ENCODE data around the gene FEM1C. TPM values are rescaled to one million over a fixed set of nuclear protein-coding genes. Genes with fewer than 3 reads are reported as not detected.

Gene FEM1C
- total and polyA plus RNA-seq, 2 donors = 8.1 to 8.5 TPM

DNA sequence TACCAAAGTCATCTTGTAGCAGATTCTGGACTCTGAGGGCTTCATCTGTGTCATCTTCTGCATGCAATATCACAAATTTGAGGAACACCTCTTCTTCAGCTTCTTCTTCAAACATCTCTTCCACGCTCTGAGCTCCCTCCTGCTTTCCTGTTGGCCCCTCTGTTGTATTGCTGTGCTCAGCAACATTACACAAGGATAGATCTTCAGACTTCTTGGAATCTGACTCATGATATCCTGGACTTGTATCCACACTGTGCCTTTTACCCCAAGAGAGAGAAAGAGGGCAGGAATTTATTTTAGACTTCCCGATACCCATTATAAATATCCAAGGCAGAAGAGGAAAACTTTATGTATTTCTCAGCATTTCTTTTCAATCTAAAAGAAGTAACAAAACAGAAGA, 36.4 kb upstream of the FEM1C start:
- DNase-seq (ENCODE audit: low read depth in 6 of 9, low spot score in 9 of 9) = no peak
- Histone ChIP-seq H3K27me3 (ENCODE audit: control insufficient read depth in 2 of 2, insufficient read depth in 1 of 2, low read length in 1 of 2) (no peaks in the 10 kb centered on the region), H3K36me3 (ENCODE audit: control insufficient read depth in 2 of 2, insufficient read depth in 2 of 2, low read length in 1 of 2) (no peaks in the 10 kb centered on the region), H3K27ac (ENCODE audit: low read depth in 1 of 2, low read length in 1 of 2) (no peak overlapping the region), H3K9me3 (ENCODE audit: control insufficient read depth in 2 of 2, insufficient read depth in 1 of 2, low read length in 1 of 2) (no peaks in the 10 kb centered on the region), H3K4me1 (ENCODE audit: control insufficient read depth in 2 of 2, insufficient read depth in 2 of 2, low read length in 2 of 2) (no peaks in the 10 kb centered on the region), H3K4me3 (ENCODE audit: low read length in 2 of 2) (no peak overlapping the region)
- 98% methylated on average over 2 of the region's 2 CpGs for WGBS

DNA sequence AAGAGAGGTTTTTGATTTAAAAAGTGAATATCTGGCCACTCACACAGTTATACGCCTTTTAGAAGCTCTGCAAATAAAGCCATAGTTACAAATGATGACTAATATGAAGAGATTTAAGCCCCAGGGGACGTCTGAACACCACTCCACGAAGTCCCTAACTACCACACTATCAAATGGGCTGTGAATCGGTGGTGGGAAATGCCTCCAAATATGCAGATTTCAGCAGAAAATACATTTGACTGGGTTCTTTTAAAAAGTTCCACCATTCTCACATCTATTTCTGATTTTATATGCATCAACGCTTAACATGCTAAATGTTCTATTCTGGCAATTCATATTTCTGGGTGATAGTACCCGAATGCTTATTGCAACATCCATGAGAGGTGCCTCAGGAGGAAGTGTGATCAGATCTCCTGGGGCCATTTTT, 35.2 kb upstream of the FEM1C start:
- H3K27me3 ChIP-seq (ENCODE audit: control insufficient read depth in 2 of 2, insufficient read depth in 1 of 2, low read length in 1 of 2) = no peaks in the 10 kb centered on the region
- H3K4me1 ChIP-seq (ENCODE audit: control insufficient read depth in 2 of 2, insufficient read depth in 2 of 2, low read length in 2 of 2) = no peaks in the 10 kb centered on the region
- H3K36me3 ChIP-seq (ENCODE audit: control insufficient read depth in 2 of 2, insufficient read depth in 2 of 2, low read length in 1 of 2) = no peaks in the 10 kb centered on the region
- 97% methylated on average over 6 of the region's 6 CpGs for WGBS
- H3K4me3 ChIP-seq (ENCODE audit: low read length in 2 of 2) = no peak overlapping the region
- H3K27ac ChIP-seq (ENCODE audit: low read depth in 1 of 2, low read length in 1 of 2) = no peak overlapping the region
- H3K9me3 ChIP-seq (ENCODE audit: control insufficient read depth in 2 of 2, insufficient read depth in 1 of 2, low read length in 1 of 2) = no peaks in the 10 kb centered on the region
- DNase-seq (ENCODE audit: low read depth in 6 of 9, low spot score in 9 of 9) = no peak

DNA sequence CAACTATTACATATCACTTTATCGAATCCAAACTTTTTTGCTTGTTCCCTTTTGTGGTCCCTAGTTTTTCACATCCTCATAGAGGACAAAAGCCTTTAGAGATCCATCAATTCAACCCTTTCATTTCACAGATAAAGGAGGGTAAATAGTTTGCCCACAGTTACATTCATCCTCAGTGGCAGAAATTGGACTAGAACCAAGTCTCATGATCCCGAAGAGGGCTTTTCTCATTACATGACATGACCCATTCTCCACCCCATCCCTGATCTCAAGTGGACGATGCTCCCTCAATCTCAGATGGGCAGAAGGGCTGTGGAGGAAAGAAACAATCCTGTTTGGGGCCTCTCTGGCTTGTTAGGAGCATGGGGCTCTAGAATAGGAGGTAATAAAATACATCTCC, 34.6 kb upstream of the FEM1C start:
- DNase-seq (ENCODE audit: low read depth in 6 of 9, low spot score in 9 of 9) = no peak
- H3K9me3 ChIP-seq (ENCODE audit: control insufficient read depth in 2 of 2, insufficient read depth in 1 of 2, low read length in 1 of 2) = no peaks in the 10 kb centered on the region

DNA sequence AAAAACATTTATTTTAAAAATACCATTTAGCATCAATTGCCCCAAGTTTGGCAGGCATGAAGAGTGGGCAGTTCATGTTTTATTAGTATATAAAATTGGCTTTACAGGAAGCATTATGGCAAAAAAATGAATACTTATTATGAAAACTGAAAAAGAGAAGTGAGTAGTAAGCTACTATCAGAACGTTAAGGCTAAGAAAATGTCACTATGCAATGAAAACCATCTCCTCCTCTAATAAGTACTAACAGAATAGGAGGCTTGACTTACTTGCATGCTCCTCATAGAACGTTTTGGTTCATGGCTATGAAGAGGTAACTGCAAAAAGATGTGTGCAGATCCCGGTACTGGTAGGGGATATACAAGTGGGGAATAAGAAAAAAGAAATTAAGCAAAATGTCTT, 34.1 kb upstream of the FEM1C start:
- no peak overlapping the region for H3K4me3 ChIP-seq (ENCODE audit: low read length in 2 of 2)
- no peak for DNase-seq (ENCODE audit: low read depth in 6 of 9, low spot score in 9 of 9)
- H3K27ac ChIP-seq (ENCODE audit: low read depth in 1 of 2, low read length in 1 of 2) = no peak overlapping the region
- no peaks in the 10 kb centered on the region for H3K27me3 ChIP-seq (ENCODE audit: control insufficient read depth in 2 of 2, insufficient read depth in 1 of 2, low read length in 1 of 2)
- no peaks in the 10 kb centered on the region for H3K4me1 ChIP-seq (ENCODE audit: control insufficient read depth in 2 of 2, insufficient read depth in 2 of 2, low read length in 2 of 2)
- H3K9me3 ChIP-seq (ENCODE audit: control insufficient read depth in 2 of 2, insufficient read depth in 1 of 2, low read length in 1 of 2) = no peaks in the 10 kb centered on the region
- no peaks in the 10 kb centered on the region for H3K36me3 ChIP-seq (ENCODE audit: control insufficient read depth in 2 of 2, insufficient read depth in 2 of 2, low read length in 1 of 2)
- 90% methylated on average over 3 of the region's 3 CpGs for WGBS

More for the DNA sequence above, 34.6 kb upstream of the FEM1C start:
- WGBS = 95% methylated on average over 3 of the region's 3 CpGs
- Histone ChIP-seq H3K4me1 (ENCODE audit: control insufficient read depth in 2 of 2, insufficient read depth in 2 of 2, low read length in 2 of 2) (no peaks in the 10 kb centered on the region), H3K27ac (ENCODE audit: low read depth in 1 of 2, low read length in 1 of 2) (no peak overlapping the region), H3K36me3 (ENCODE audit: control insufficient read depth in 2 of 2, insufficient read depth in 2 of 2, low read length in 1 of 2) (no peaks in the 10 kb centered on the region), H3K4me3 (ENCODE audit: low read length in 2 of 2) (no peak overlapping the region), H3K27me3 (ENCODE audit: control insufficient read depth in 2 of 2, insufficient read depth in 1 of 2, low read length in 1 of 2) (no peaks in the 10 kb centered on the region)

DNA sequence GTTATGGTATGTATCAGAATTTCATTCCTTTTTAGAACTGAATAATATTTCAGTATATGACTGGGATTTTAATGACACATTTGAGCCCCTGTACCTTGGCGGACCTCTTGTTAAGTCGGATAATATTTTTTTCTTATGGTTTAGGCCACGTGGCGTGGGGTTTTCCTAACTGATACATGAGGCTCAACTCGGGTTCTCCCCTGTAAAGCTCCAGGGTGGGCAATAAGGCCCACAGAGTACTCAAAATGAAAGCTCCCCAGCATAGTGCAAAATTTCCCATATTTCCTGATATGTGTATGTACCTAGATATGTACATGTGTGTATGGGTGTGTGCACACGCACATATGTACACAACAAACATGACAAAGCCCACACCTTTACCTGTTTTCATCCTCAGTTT, 33.2 kb upstream of the FEM1C start:
- no peak overlapping the region for H3K4me3 ChIP-seq (ENCODE audit: low read length in 2 of 2)
- no peak overlapping the region for H3K27ac ChIP-seq (ENCODE audit: low read depth in 1 of 2, low read length in 1 of 2)
- no peaks in the 10 kb centered on the region for H3K9me3 ChIP-seq (ENCODE audit: control insufficient read depth in 2 of 2, insufficient read depth in 1 of 2, low read length in 1 of 2)
- no peaks in the 10 kb centered on the region for H3K36me3 ChIP-seq (ENCODE audit: control insufficient read depth in 2 of 2, insufficient read depth in 2 of 2, low read length in 1 of 2)
- DNase-seq (ENCODE audit: low read depth in 6 of 9, low spot score in 9 of 9) = no peak
- WGBS = 96% methylated on average over 6 of the region's 6 CpGs
- H3K4me1 ChIP-seq (ENCODE audit: control insufficient read depth in 2 of 2, insufficient read depth in 2 of 2, low read length in 2 of 2) = no peaks in the 10 kb centered on the region
- no peaks in the 10 kb centered on the region for H3K27me3 ChIP-seq (ENCODE audit: control insufficient read depth in 2 of 2, insufficient read depth in 1 of 2, low read length in 1 of 2)

DNA sequence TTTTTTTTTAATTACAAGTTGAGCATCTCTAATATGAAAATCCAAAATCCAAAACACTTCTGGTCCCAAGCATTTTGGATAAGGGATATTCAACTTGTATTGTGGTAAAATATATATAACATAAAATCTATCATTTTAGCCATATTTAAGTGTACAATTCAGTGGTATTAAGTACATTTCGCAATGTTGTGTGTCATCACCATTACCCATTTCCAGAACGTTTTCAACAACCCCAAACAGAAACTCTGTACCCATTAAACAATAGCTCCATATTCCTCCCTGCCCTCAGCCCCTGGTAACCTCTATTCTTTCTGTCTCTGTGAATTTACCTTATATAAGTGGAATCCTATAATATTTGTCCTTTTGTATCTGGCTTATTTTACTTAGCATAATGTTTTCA, 32.8 kb upstream of the FEM1C start:
- H3K27ac ChIP-seq (ENCODE audit: low read depth in 1 of 2, low read length in 1 of 2) = no peak overlapping the region
- H3K4me1 ChIP-seq (ENCODE audit: control insufficient read depth in 2 of 2, insufficient read depth in 2 of 2, low read length in 2 of 2) = no peaks in the 10 kb centered on the region
- H3K4me3 ChIP-seq (ENCODE audit: low read length in 2 of 2) = no peak overlapping the region
- DNase-seq (ENCODE audit: low read depth in 6 of 9, low spot score in 9 of 9) = no peak
- WGBS = 97% methylated on average over 2 of the region's 2 CpGs
- H3K9me3 ChIP-seq (ENCODE audit: control insufficient read depth in 2 of 2, insufficient read depth in 1 of 2, low read length in 1 of 2) = no peaks in the 10 kb centered on the region
- H3K36me3 ChIP-seq (ENCODE audit: control insufficient read depth in 2 of 2, insufficient read depth in 2 of 2, low read length in 1 of 2) = no peaks in the 10 kb centered on the region
- no peaks in the 10 kb centered on the region for H3K27me3 ChIP-seq (ENCODE audit: control insufficient read depth in 2 of 2, insufficient read depth in 1 of 2, low read length in 1 of 2)

DNA sequence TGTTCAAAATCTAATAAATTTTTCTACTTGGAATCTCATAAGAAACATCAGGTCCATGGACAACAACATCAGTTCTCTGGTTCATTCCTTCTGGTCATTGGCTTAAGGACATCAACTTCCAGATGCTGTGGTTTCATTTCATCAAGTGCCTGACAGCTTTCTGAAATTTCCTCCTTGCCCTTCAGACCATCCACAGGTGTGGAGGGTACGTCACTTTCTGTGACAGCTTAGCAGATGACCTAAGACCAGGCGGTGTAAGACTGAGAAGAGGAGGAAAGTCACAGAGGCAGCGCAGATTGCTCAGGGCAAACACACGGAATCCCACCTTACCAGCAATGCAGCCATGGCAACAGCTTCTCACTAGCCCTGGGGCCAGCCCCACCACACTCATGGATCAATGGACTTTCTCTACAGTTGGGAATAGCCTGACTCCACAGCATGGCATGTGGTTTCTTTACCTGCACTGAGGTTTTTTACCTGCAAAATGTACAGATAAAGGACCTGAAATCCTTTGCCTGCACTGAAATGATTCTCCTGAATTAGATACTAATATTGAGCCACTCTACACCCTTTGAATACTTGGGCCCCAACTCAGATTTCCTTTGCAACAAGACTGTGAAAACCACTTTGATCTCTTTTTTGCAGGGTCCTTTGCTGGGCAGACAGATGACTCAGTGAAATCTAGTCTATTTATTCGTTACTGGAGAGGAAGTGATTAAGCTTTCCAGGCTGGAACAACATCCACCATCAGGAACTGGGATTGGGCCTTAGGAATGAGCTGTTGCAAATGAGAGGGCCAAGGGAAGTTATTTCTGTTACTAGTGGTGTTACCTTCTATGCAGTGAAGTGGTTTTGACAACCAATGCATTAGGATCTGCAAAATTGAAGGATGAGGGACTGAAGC, 30.8 kb upstream of the FEM1C start:
- DNase-seq (ENCODE audit: low read depth in 6 of 9, low spot score in 9 of 9) = no peak
- 80% methylated on average over 5 of the region's 5 CpGs for WGBS
- Histone ChIP-seq H3K27me3 (ENCODE audit: control insufficient read depth in 2 of 2, insufficient read depth in 1 of 2, low read length in 1 of 2) (no peaks in the 10 kb centered on the region), H3K9me3 (ENCODE audit: control insufficient read depth in 2 of 2, insufficient read depth in 1 of 2, low read length in 1 of 2) (no peaks in the 10 kb centered on the region), H3K4me3 (ENCODE audit: low read length in 2 of 2) (no peak overlapping the region), H3K4me1 (ENCODE audit: control insufficient read depth in 2 of 2, insufficient read depth in 2 of 2, low read length in 2 of 2) (no peaks in the 10 kb centered on the region), H3K27ac (ENCODE audit: low read depth in 1 of 2, low read length in 1 of 2) (no peak overlapping the region), H3K36me3 (ENCODE audit: control insufficient read depth in 2 of 2, insufficient read depth in 2 of 2, low read length in 1 of 2) (no peaks in the 10 kb centered on the region)

DNA sequence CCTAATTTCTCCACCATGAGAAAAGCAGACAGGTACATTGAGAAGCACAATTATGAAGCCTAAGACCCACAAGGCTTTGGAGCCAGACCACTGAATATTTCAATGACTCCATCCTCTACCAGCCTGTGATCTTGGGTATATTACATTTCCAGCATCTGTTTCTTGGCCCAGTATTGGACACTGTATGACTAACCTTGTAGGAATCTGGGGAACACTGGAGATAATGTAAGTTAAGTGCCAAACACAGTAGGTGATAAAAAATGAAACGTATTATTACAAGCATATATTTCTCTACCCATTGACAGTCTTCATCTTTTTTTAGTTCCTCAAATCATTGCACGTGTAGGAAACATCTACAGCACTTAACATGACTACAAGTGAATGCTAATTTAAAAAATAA, 28.6 kb upstream of the FEM1C start:
- 95% methylated on average over 2 of the region's 2 CpGs for WGBS
- DNase-seq (ENCODE audit: low read depth in 6 of 9, low spot score in 9 of 9) = no peak

DNA sequence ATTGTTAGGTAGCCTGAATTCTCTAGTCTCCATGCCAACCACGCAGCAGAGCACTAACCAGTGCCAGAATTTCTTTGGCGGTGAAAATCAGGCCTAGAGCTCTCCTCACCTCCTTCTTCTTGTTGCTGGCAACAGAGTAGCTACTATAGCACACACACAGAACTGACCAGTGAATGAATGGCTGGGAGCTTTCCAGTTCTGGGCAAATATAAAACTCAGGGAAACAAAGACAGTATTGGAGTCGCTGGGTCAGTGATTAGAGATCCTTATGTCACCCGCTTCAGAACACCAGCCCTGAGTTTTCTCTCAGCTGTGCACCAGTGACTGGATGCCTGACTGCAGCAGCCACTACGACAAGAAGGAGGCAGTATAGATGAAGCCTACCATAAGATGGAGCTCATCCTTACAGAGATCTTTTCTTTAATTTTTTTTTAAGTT, 26.9 kb upstream of the FEM1C start:
- H3K4me1 ChIP-seq (ENCODE audit: control insufficient read depth in 2 of 2, insufficient read depth in 2 of 2, low read length in 2 of 2) = no peaks in the 10 kb centered on the region
- 97% methylated on average over 5 of the region's 5 CpGs for WGBS
- H3K9me3 ChIP-seq (ENCODE audit: control insufficient read depth in 2 of 2, insufficient read depth in 1 of 2, low read length in 1 of 2) = no peaks in the 10 kb centered on the region
- H3K27me3 ChIP-seq (ENCODE audit: control insufficient read depth in 2 of 2, insufficient read depth in 1 of 2, low read length in 1 of 2) = no peaks in the 10 kb centered on the region
- no peak overlapping the region for H3K4me3 ChIP-seq (ENCODE audit: low read length in 2 of 2)
- DNase-seq (ENCODE audit: low read depth in 6 of 9, low spot score in 9 of 9) = no peak
- H3K27ac ChIP-seq (ENCODE audit: low read depth in 1 of 2, low read length in 1 of 2) = no peak overlapping the region
- H3K36me3 ChIP-seq (ENCODE audit: control insufficient read depth in 2 of 2, insufficient read depth in 2 of 2, low read length in 1 of 2) = no peaks in the 10 kb centered on the region

More for the DNA sequence above, 28.6 kb upstream of the FEM1C start:
- Histone ChIP-seq H3K27me3 (ENCODE audit: control insufficient read depth in 2 of 2, insufficient read depth in 1 of 2, low read length in 1 of 2) (no peaks in the 10 kb centered on the region), H3K9me3 (ENCODE audit: control insufficient read depth in 2 of 2, insufficient read depth in 1 of 2, low read length in 1 of 2) (no peaks in the 10 kb centered on the region), H3K27ac (ENCODE audit: low read depth in 1 of 2, low read length in 1 of 2) (no peak overlapping the region), H3K4me1 (ENCODE audit: control insufficient read depth in 2 of 2, insufficient read depth in 2 of 2, low read length in 2 of 2) (no peaks in the 10 kb centered on the region), H3K36me3 (ENCODE audit: control insufficient read depth in 2 of 2, insufficient read depth in 2 of 2, low read length in 1 of 2) (no peaks in the 10 kb centered on the region), H3K4me3 (ENCODE audit: low read length in 2 of 2) (no peak overlapping the region)
